Astrocyte of the cerebellum (primary cell): ENCODE measurements around the gene KRT14.
"Not testable (repeated sequence)": the region's sequence is repeated elsewhere in the genome, so short reads cannot be mapped to it uniquely, and the experiment has no call there.

Experiments
- DNase-seq: peaks from one replicate; pipeline ENCODE4 v3.0.0-alpha.2; 2011; ENCODE audit warnings: low read depth
- H3K4me3 ChIP-seq: 2 replicates; pipeline ENCODE4 v1.5.1; 2011; ENCODE audit warnings: mild to moderate bottlenecking, low read depth, low read length, moderate library complexity
- CTCF ChIP-seq: IDR thresholded peaks from 2 replicates; pipeline ENCODE4 v1.5.1; 2012; ENCODE audit warnings: low read length, low read depth, moderate library complexity, mild to moderate bottlenecking; ENCODE audit errors: missing control alignments
- in situ Hi-C: cut with HindIII; loops from 2 replicates; pipeline ENCODE4 v1.10.0; 2017; ENCODE audit warnings: low sequenced_read_pairs

Gene KRT14

GRCh38 chr17:41546819-41547218 lies 39.9 kb downstream of the KRT14 start:
- no peak for DNase-seq
- no peak for TF ChIP-seq CTCF
- H3K4me3 ChIP-seq: no peak overlapping the region
- in situ Hi-C loops: no loop called here

GRCh38 chr17:41545829-41546410 lies 40.8 kb downstream of the KRT14 start:
- in situ Hi-C loops: no loop called here
- TF ChIP-seq CTCF: no peak
- H3K4me3 ChIP-seq: no peak overlapping the region
- DNase-seq: no peak

GRCh38 chr17:41544935-41545334 lies 41.8 kb downstream of the KRT14 start:
- no peak for TF ChIP-seq CTCF
- DNase-seq: no peak
- H3K4me3 ChIP-seq: no peak overlapping the region
- in situ Hi-C loops: no loop called here

GRCh38 chr17:41544491-41544892 lies 42.2 kb downstream of the KRT14 start:
- no peak for DNase-seq
- no peak for TF ChIP-seq CTCF
- H3K4me3 ChIP-seq: no peak overlapping the region
- in situ Hi-C loops: no loop called here

- in situ Hi-C loops, DNase-seq, H3K4me3 ChIP-seq: not testable (repeated sequence)
These were observed 43.9 kb downstream of the KRT14 start for GRCh38 chr17:41542786-41543185.

GRCh38 chr17:41542357-41542756 lies 44.3 kb downstream of the KRT14 start:
- no peak for DNase-seq
- in situ Hi-C loops: no loop called here
- H3K4me3 ChIP-seq: no peak overlapping the region
- no peak for TF ChIP-seq CTCF

- TF ChIP-seq CTCF: no peak
- H3K4me3 ChIP-seq: no peak overlapping the region
- DNase-seq: no peak
- in situ Hi-C loops: no loop called here
These were observed 45.6 kb downstream of the KRT14 start for GRCh38 chr17:41540921-41541625.
